Heart left ventricle (tissue), 11 donors: ENCODE measurements around the gene TESMIN. TPM values are rescaled to one million over a fixed set of nuclear protein-coding genes. Genes with fewer than 3 reads are reported as not detected.

Source experiments
- polyA plus RNA-seq, 2 donors: library from polyadenylated mRNA; stranded (reverse); fragments of 200-250 nt; gene quantifications; one replicate each; pipeline ENCODE4 v1.2.3, GENCODE V29; 2013
- total RNA-seq, 9 donors: library from RNA; depleted of rRNA in 2 of 9; stranded (reverse); fragments of >200 nt in 2 of 9; fragmentation: NEBNext Ultra II Directional in 3 of 9; extraction: Animal tissue kit (Norgen Biotek cat#: 25700) in 3 of 9; gene quantifications; one replicate each; pipeline versions ENCODE4 v1.1.0 to v1.2.4, GENCODE V29; 2016 to 2023
- donor health status: ischemic (EF 13 %, LVEDD 7.1; RV severe dilation, severe dysfunction).
- donor health status: healthy with polysubstance abuse.
- donor health status: DM: no; HTN: yes; CAD: no.
- donor health status: DM: no; HTN: no; CAD: no.
- donor health status: ischemic (EF 25% LVEDD 5.7; RV mildly dilated, moderate dysfunction).
- donor health status: healthy.
- donor health status: DM: yes; HTN: yes; CAD: no.
- donor health status: PGD.
- donor health status: nonischemic (EF 23%, LVEDD 6.1; RV moderate dilation, normal function).

Gene TESMIN
- total and polyA plus RNA-seq, 11 donors = 0.12 to 2.0 (median 0.42) TPM; not detected in 1

Other genes with a start within 250 kb of the TESMIN start
- 1 to 10 TPM in 2 of 9 donors, under 1 TPM in 2, not detected in 5; 0.35 to 2.7 (median 0.73) TPM for gene GAL, start 67.0 kb downstream of the TESMIN start, total RNA-seq
- 1 to 10 TPM in 1 of 2 donors, not detected in 1; 7.0 TPM for gene GAL, start 67.0 kb downstream of the TESMIN start, polyA plus RNA-seq
- gene CPT1A, start 90.4 kb upstream of the TESMIN start, total RNA-seq = 100 to 1,000 TPM in 1 of 9 donors, 10 to 100 TPM in 8; 33.0 to 116 (median 51.9) TPM
- 10 to 100 TPM; 20.9 to 38.5 TPM for gene CPT1A, start 90.4 kb upstream of the TESMIN start, polyA plus RNA-seq
- 100 to 1,000 TPM in 2 of 9 donors, 10 to 100 TPM in 7; 59.9 to 120 (median 87.9) TPM for gene MRPL21, start 152.3 kb upstream of the TESMIN start, total RNA-seq
- gene MRPL21, start 152.3 kb upstream of the TESMIN start, polyA plus RNA-seq = 100 to 1,000 TPM; 117 to 230 TPM
- 10 to 100 TPM in 6 of 9 donors, 1 to 10 TPM in 3; 8.3 to 18.9 (median 13.7) TPM for gene IGHMBP2, start 152.4 kb upstream of the TESMIN start, total RNA-seq
- gene IGHMBP2, start 152.4 kb upstream of the TESMIN start, polyA plus RNA-seq = 10 to 100 TPM; 10.3 to 12.6 TPM
- not detected for gene MRGPRD, start 229.5 kb upstream of the TESMIN start, total RNA-seq
- gene MRGPRD, start 229.5 kb upstream of the TESMIN start, polyA plus RNA-seq = not detected